GM19351 (cell line): ENCODE results near the gene POU5F2.

Source experiments
- ATAC-seq: cut with Tn5 transposase; IDR thresholded peaks from one replicate; pipeline ENCODE4 v1.9.1; 2021; ENCODE audit warnings: mild to moderate bottlenecking, moderate library complexity; ENCODE audit not compliant: unreplicated experiment

The POU5F2 gene

GRCh38 chr5:93717162-93717561 lies 24.2 kb downstream of the POU5F2 start:
- no peak for ATAC-seq

- ATAC-seq: no peak
Observed at GRCh38 chr5:93716453-93716852, 24.9 kb downstream of the POU5F2 start.

- ATAC-seq: no peak
Observed at GRCh38 chr5:93715761-93716160, 25.6 kb downstream of the POU5F2 start.

DNA sequence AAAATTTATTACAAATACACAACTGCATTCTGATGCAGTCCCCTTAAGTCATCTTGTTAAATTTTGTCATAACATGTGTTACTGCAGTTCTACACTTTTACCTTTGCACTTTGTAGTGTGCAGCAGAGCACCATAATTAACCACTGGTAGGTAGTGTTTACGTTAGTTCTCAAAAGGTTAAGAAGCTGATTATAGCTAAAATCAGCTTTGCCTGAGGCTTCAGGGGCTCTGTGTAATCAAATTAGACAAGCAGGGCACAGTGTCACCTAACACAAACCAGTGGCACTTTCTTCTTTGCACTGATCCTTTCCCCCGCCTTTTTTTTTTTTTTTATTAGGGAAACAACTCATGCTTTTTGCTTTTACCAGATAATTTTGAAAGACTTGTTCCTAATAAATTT lies 26.1 kb downstream of the POU5F2 start:
- no peak for ATAC-seq

DNA sequence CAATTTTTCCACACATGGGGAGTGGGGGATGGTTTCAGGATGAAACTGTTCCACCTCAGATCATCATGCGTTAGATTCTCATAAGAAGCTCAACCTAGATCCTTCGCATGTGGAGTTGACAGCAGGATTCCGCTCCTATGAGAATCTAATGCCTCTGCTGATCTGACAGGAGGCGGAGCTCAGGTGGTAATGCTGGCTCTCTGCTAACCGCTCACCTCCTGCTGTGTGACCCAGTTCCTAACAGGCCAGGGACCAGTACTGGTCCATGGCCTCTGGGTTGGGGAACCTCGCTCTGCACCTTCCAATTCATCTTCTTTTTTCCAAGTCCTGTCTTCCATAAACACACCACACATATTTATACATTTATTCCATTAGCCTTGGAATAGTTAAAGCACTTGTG lies 33.0 kb downstream of the POU5F2 start:
- ATAC-seq: no peak

- no peak for ATAC-seq
Observed at GRCh38 chr5:93705896-93706295, 35.5 kb downstream of the POU5F2 start.

- ATAC-seq: no peak
Observed at GRCh38 chr5:93704996-93705395, 36.4 kb downstream of the POU5F2 start.

DNA sequence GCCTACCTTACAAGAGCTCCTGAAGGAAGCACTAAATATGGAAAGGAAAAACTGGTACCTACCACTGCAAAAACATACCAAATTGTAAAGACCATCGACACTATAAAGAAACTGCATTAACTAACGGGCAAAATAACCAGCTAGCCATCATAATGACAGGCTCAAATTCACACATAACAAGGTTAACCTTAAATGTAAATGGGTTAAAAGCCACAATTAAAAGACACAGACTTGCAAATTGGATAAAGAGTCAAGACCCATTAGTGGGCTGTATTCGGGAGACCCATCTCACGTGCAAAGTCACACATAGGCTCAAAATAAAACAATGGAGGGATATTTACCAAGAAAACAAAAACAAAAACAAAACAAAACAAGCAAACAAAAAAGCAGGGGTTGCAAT lies 49.4 kb downstream of the POU5F2 start:
- no peak for ATAC-seq
